ENCODE results near the gene SNX8. TPM values are rescaled to one million over a fixed set of nuclear protein-coding genes. Genes with fewer than 3 reads are reported as not detected.

SNX8 gene
- total RNA-seq, 4 donors from 2014 or later = 16.0 to 63.3 (median 31.6) TPM

- no peak for TF ChIP-seq CTCF (IDR thresholded peaks at IDR 0.05; ENCODE audit: low read depth)
Observed at GRCh38 chr7:2220030-2220429, 94.2 kb downstream of the SNX8 start.

- TF ChIP-seq CTCF (IDR thresholded peaks at IDR 0.05; ENCODE audit: low read depth) = no peak
Observed at GRCh38 chr7:2219606-2220005, 94.6 kb downstream of the SNX8 start.

DNA sequence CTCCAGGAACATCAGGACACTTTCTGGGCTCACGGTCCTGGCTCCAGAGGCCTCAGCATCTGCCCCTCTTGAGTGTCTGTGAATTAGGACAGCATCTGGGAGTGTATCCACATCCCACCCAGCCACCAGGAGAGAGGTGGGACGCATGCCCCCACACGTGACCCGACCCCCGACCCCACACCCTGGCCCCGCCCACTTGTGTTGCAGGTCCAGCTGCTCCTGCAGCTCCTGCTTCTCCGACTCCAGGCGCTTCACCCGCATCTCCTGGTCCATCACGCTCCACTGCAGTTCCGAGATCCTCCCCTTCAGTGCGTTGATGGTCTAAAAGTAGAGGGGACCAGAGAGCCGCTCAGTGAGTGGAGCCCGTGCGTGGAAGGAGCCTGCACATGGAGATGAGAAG lies 95.1 kb downstream of the SNX8 start:
- TF ChIP-seq CTCF (IDR thresholded peaks at IDR 0.05; ENCODE audit: low read depth) = no peak

- no peak for TF ChIP-seq CTCF (IDR thresholded peaks at IDR 0.05; ENCODE audit: low read depth)
Observed at GRCh38 chr7:2218444-2218785, 95.8 kb downstream of the SNX8 start.

DNA sequence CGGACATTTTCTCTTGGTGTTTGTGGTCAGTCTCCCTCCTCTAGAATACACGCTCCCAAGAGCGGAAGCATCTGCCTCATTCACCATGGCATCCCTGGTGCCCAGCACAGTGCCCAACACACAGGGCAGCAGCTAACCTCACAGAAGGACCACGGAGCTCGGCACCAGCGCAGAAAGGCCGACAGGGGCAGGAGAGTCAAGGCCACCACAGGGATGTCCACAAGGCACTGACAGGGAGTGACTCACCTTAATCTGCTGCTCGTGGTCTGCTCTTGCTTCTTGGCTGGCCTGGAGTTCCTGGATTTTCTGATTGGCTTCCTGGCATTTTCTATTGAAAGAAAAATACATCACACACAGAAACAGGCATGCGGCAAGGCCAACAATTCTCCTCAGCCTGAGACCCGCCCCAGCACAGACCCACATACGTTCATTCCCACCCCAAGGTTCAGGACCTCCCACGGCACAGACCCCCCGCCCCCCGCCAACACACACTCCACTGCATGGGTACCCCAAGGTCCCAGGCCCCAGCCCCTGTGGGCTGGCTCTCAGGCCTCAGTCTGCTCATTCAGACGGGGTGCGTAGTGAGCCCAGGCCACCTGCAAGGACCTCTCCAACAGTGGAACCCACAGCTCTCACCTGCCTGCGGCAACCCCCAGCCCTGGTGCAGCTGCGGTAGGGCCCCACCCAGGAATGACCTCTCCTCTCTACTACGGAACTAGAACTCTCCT lies 96.4 kb downstream of the SNX8 start:
- TF ChIP-seq CTCF (IDR thresholded peaks at IDR 0.05; ENCODE audit: low read depth) = no peak

DNA sequence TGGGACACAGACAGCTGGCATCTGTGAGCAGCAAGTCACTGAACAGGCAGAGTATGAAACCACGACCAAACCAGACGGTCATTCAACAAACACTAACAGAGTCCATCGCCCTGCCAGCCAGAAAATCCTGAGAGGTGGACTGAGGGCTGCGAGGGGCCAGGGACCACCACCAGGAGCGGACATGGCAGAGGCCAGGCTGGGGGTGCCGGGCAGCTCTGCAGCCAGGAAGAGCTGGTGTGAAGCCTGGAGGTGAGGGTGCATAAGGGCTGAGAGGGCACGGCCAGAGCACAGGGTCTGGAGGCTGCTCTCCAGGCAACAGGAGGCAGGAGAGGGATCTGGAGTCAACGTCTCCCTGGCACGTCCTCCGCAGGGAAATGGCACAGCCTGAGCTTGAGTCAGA lies 97.0 kb downstream of the SNX8 start:
- no peak for TF ChIP-seq CTCF (IDR thresholded peaks at IDR 0.05; ENCODE audit: low read depth)

DNA sequence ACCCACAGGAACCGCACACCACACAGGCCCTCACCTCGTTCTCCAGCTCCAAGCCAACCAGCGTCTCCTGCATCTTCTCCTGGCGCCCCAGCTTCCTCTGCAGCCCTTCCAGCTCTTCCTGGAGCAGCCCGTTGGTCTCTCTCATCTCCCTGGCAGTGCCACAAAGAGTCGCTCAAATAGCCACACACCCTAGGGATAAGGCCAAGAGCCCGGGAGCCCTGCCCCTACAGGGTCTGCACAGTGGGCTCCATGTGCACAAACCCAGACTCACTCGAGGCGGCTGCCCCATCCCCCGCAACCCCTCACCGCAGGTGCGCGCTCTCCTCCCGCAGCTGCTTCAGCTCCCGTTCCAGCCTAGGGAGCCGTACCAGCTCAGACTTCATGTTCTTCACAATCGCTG lies 98.4 kb downstream of the SNX8 start:
- no peak for TF ChIP-seq CTCF (IDR thresholded peaks at IDR 0.05; ENCODE audit: low read depth)

Data from subcutaneous adipose tissue (tissue), 4 donors.